RWPE2 (cell line): ENCODE measurements around the gene MIS18A.

ENCODE experiments used
- ATAC-seq: fragments of 200-7000 bp; cut with Tn5 transposase; 3 replicates; pipeline ENCODE4 v1.9.1; 2021; ENCODE audit warnings: low read depth
- DNase-seq: peaks from one replicate; pipeline ENCODE4 v3.0.0-alpha.2; 2020; ENCODE audit warnings: low spot score
- H3K27ac ChIP-seq: fragments of 450-650 bp; 2 replicates; pipeline ENCODE4 v1.5.1; 2017; ENCODE audit warnings: mild to moderate bottlenecking; ENCODE audit not compliant: poor library complexity, severe bottlenecking
- H3K27me3 ChIP-seq: fragments of 250-450 bp; sonication (Bioruptor Pico); 2 replicates; pipeline ENCODE4 v1.5.1; 2021; ENCODE audit warnings: mild to moderate bottlenecking, moderate library complexity; ENCODE audit not compliant: insufficient read depth, poor library complexity, severe bottlenecking
- H3K36me3 ChIP-seq: fragments of 250-450 bp; sonication (Bioruptor Pico); 2 replicates; pipeline ENCODE4 v1.5.1; 2020; ENCODE audit warnings: low read depth, mild to moderate bottlenecking, moderate library complexity
- H3K4me1 ChIP-seq: fragments of 250-450 bp; sonication (Bioruptor Pico); 2 replicates; pipeline ENCODE4 v1.5.1; 2021; ENCODE audit warnings: mild to moderate bottlenecking, moderate library complexity; ENCODE audit not compliant: insufficient read depth, poor library complexity, severe bottlenecking
- H3K4me3 ChIP-seq: fragments of 250-450 bp; sonication (Bioruptor Pico); 2 replicates; pipeline ENCODE4 v1.5.1; 2021; ENCODE audit warnings: mild to moderate bottlenecking, moderate library complexity; ENCODE audit not compliant: severe bottlenecking
- H3K9me3 ChIP-seq: fragments of 250-450 bp; sonication (Bioruptor Pico); 2 replicates; pipeline ENCODE4 v1.5.1; 2021; ENCODE audit warnings: mild to moderate bottlenecking, moderate library complexity; ENCODE audit not compliant: severe bottlenecking
- TF ChIP-seq, protein P1 (sequence below): fragments of 450-650 bp; IDR thresholded peaks from one replicate; pipeline ENCODE4 v1.5.1; 2017; ENCODE audit warnings: mild to moderate bottlenecking, moderate library complexity; ENCODE audit not compliant: poor library complexity, severe bottlenecking

The MIS18A gene

GRCh38 chr21:32278518-32279376 is at the start of gene MIS18A:
TSS of gene MIS18A (minus strand) at chr21:32279049. CDS start at chr21:32279014, 35 bp downstream.
- Histone ChIP-seq H3K36me3 (peaks cover 18% of the 10 kb centered on the region), H3K4me3 (peak within 1 kb of the TSS; percentile 71), H3K27ac (peak within 1 kb of the TSS; percentile 8), H3K4me1 (no peaks in the 10 kb centered on the region), H3K27me3 (no peaks in the 10 kb centered on the region), H3K9me3 (no peaks in the 10 kb centered on the region)
- TF ChIP-seq, protein P1, sequence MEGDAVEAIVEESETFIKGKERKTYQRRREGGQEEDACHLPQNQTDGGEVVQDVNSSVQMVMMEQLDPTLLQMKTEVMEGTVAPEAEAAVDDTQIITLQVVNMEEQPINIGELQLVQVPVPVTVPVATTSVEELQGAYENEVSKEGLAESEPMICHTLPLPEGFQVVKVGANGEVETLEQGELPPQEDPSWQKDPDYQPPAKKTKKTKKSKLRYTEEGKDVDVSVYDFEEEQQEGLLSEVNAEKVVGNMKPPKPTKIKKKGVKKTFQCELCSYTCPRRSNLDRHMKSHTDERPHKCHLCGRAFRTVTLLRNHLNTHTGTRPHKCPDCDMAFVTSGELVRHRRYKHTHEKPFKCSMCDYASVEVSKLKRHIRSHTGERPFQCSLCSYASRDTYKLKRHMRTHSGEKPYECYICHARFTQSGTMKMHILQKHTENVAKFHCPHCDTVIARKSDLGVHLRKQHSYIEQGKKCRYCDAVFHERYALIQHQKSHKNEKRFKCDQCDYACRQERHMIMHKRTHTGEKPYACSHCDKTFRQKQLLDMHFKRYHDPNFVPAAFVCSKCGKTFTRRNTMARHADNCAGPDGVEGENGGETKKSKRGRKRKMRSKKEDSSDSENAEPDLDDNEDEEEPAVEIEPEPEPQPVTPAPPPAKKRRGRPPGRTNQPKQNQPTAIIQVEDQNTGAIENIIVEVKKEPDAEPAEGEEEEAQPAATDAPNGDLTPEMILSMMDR, result no peak
- peak; percentile 94 for DNase-seq
- ATAC-seq, result peak; percentile 90

DNA sequence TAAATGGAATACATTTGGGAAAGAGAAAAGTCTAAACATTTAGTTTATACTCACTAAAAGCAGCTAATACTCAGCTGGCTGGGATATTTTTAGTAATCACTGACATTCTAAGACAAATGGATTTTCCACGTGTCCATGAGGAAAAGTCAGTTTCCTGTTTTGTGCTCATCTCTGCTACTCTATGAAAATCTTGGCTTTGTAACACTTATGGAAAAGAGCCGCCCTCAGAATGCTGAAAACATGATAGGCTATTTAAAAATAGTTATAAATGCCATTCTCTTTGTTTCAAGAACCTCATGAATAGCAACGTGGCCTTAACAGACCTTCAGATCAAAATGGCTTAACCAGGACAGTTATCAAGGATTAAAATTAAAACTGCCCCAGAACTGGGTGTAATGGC is 49.7 kb upstream of the MIS18A start:
- no peak for DNase-seq
- ATAC-seq, result no peak
- Histone ChIP-seq H3K36me3 (peaks cover 97% of the 10 kb centered on the region), H3K4me3 (no peak overlapping the region), H3K4me1 (no peaks in the 10 kb centered on the region), H3K27me3 (no peaks in the 10 kb centered on the region), H3K9me3 (no peaks in the 10 kb centered on the region), H3K27ac (no peak overlapping the region)
- TF ChIP-seq, protein P1, result no peak

DNA sequence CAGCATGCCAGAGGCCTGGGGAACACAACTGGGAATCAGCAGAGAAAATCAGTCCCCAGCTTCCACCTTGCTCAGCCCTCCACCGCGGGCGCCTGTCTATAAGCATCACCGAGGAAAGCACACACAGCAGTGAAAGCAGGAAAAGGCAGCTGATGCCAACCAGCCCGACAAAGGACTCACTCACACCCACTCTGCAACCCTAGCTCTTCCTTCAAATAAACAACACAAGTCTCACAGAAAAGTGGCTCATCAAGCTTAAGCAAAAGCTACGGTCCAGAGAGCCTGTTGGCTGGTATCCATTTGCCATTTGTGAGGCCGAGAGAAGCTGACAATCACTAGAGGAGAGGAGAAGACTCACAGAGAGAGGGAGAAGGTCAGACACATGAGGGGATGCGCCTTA is 46.9 kb upstream of the MIS18A start:
- no peaks in the 10 kb centered on the region for H3K27me3 ChIP-seq
- no peak for DNase-seq
- no peak for ATAC-seq
- no peak overlapping the region for H3K27ac ChIP-seq
- no peaks in the 10 kb centered on the region for H3K9me3 ChIP-seq
- no peak overlapping the region for H3K4me3 ChIP-seq
- TF ChIP-seq, protein P1, result no peak
- H3K4me1 ChIP-seq, result no peaks in the 10 kb centered on the region
- peaks cover 100% of the 10 kb centered on the region for H3K36me3 ChIP-seq

- H3K9me3 ChIP-seq, result no peaks in the 10 kb centered on the region
- no peaks in the 10 kb centered on the region for H3K4me1 ChIP-seq
- DNase-seq, result no peak
- H3K27ac ChIP-seq, result no peak overlapping the region
- TF ChIP-seq, protein P1, result no peak
- H3K4me3 ChIP-seq, result no peak overlapping the region
- no peak; the same call in 2 of the 3 replicates for ATAC-seq
- no peaks in the 10 kb centered on the region for H3K27me3 ChIP-seq
- H3K36me3 ChIP-seq, result peaks cover 100% of the 10 kb centered on the region
These were observed 43.8 kb upstream of the MIS18A start for GRCh38 chr21:32322676-32323075.

DNA sequence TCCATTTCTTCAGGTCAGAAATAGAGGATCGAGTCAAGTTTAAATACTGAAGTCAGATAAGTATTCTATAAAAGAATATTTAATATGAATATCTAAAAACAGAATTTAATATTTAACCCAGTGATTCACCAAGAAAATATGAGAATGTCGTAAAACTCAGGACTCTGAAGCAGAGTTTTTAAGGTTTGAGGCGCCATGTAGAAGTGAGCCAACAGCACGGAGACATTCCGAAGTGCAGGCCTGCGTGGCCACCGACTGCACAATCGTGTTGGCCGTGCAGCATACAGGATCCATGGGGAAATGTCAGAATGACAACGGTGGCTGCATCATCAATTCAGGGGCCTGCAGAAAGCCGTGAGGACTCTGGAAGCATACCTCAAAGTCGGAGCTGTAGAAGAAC is 43.3 kb upstream of the MIS18A start:
- no peaks in the 10 kb centered on the region for H3K9me3 ChIP-seq
- ATAC-seq, result no peak
- H3K27me3 ChIP-seq, result no peaks in the 10 kb centered on the region
- H3K36me3 ChIP-seq, result peaks cover 100% of the 10 kb centered on the region
- no peak for DNase-seq
- TF ChIP-seq, protein P1, result no peak
- no peak overlapping the region for H3K27ac ChIP-seq
- no peak overlapping the region for H3K4me3 ChIP-seq
- no peaks in the 10 kb centered on the region for H3K4me1 ChIP-seq
